NCI-H510A (cell line): Measurements from ENCODE around the gene ACADS.

Experiments used
- DNase-seq: peaks from one replicate; lab custom pipeline; 2025; lab: John Stamatoyannopoulos, UW

Gene ACADS

GRCh38 chr12:120757226-120757742, 31.7 kb downstream of the ACADS start:
- DNase-seq: no peak

- no peak for DNase-seq
These were observed 32.3 kb downstream of the ACADS start for GRCh38 chr12:120757949-120758348.

GRCh38 chr12:120758798-120759590, 33.4 kb downstream of the ACADS start:
- DNase-seq: no peak

GRCh38 chr12:120759591-120760348, 34.1 kb downstream of the ACADS start:
- peak; percentile 78 for DNase-seq

- no peak for DNase-seq
These were observed 35.0 kb downstream of the ACADS start for GRCh38 chr12:120760349-120761254.

- DNase-seq: peak; percentile 70
These were observed 35.9 kb downstream of the ACADS start for GRCh38 chr12:120761519-120761934.

- no peak for DNase-seq
These were observed 36.5 kb downstream of the ACADS start for GRCh38 chr12:120762086-120762485.

- no peak for DNase-seq
These were observed 37.6 kb downstream of the ACADS start for GRCh38 chr12:120763250-120763649.

GRCh38 chr12:120764816-120765215, 39.2 kb downstream of the ACADS start:
- no peak for DNase-seq

- no peak for DNase-seq
These were observed 40.9 kb downstream of the ACADS start for GRCh38 chr12:120766566-120766965.

GRCh38 chr12:120767071-120768024, 41.7 kb downstream of the ACADS start:
- DNase-seq: peak; percentile 18

GRCh38 chr12:120771097-120771496, 45.5 kb downstream of the ACADS start:
- no peak for DNase-seq

GRCh38 chr12:120774169-120774916, 48.7 kb downstream of the ACADS start:
- no peak for DNase-seq

- no peak for DNase-seq
These were observed 50.4 kb downstream of the ACADS start for GRCh38 chr12:120775862-120776552.

- no peak for DNase-seq
These were observed 57.6 kb downstream of the ACADS start for GRCh38 chr12:120783197-120783596.

- DNase-seq: no peak
These were observed 59.2 kb downstream of the ACADS start for GRCh38 chr12:120784804-120785203.

GRCh38 chr12:120787889-120788288, 62.3 kb downstream of the ACADS start:
- DNase-seq: no peak
